Measurements from ENCODE around the gene DSCAML1. TPM values are rescaled to one million over a fixed set of nuclear protein-coding genes. Genes with fewer than 3 reads are reported as not detected.

DSCAML1 gene
- total and polyA plus RNA-seq, 2 experiments from 2014 or later = not detected

- no peaks in the 10 kb centered on the region for H3K9me3 ChIP-seq (ENCODE audit: low read depth)
- H3K4me1 ChIP-seq (ENCODE audit: insufficient read depth) = no peaks in the 10 kb centered on the region
- no peak overlapping the region for H3K27ac ChIP-seq
- H3K4me3 ChIP-seq = no peak overlapping the region
- H2AFZ ChIP-seq = no peak overlapping the region
- no peaks in the 10 kb centered on the region for H4K20me1 ChIP-seq (ENCODE audit: insufficient read depth)
- TF ChIP-seq EZH2phosphoT487 (IDR thresholded peaks at IDR 0.05; ENCODE audit: insufficient read depth, low read depth) = no peak
- WGBS, 2 experiments (ENCODE audit: low coverage in 1 of 2, low lambda C conversion rate in 2 of 2, missing lambda C conversion rate in 2 of 2) = 40 to 49% methylated on average over 8 of the region's 8 CpGs
- H3K79me2 ChIP-seq (ENCODE audit: insufficient read depth) = no peaks in the 10 kb centered on the region
- H3K27me3 ChIP-seq (replicated peaks; ENCODE audit: insufficient read depth) = peaks cover 41% of the 10 kb centered on the region
- H3K9me2 ChIP-seq (ENCODE audit: insufficient read depth) = no peaks in the 10 kb centered on the region
- in situ Hi-C loops (cut with MboI) = loop anchor here (10.0 kb wide), 1 partner anchor 217 kb away; no protein-coding TSS in a partner anchor
- H3F3A ChIP-seq (ENCODE audit: insufficient read depth) = no peaks in the 10 kb centered on the region
- no peak for DNase-seq
- no peak overlapping the region for H3K9ac ChIP-seq
- H3K4me2 ChIP-seq (ENCODE audit: unreplicated experiment) = no peak overlapping the region
- no peaks in the 10 kb centered on the region for H3K36me3 ChIP-seq (ENCODE audit: low read depth)
Observed at GRCh38 chr11:117837791-117838190, 40.8 kb upstream of the DSCAML1 start.

- no peaks in the 10 kb centered on the region for H3K79me2 ChIP-seq (ENCODE audit: insufficient read depth)
- H2AFZ ChIP-seq = no peak overlapping the region
- WGBS, 2 experiments (ENCODE audit: low coverage in 1 of 2, low lambda C conversion rate in 2 of 2, missing lambda C conversion rate in 2 of 2) = 44 to 45% methylated on average over 18 of the region's 18 CpGs
- no peak overlapping the region for H3K27ac ChIP-seq
- peaks cover 41% of the 10 kb centered on the region for H3K27me3 ChIP-seq (replicated peaks; ENCODE audit: insufficient read depth)
- no peaks in the 10 kb centered on the region for H3K9me3 ChIP-seq (ENCODE audit: low read depth)
- H3K9ac ChIP-seq = no peak overlapping the region
- H3K4me3 ChIP-seq = no peak overlapping the region
- H4K20me1 ChIP-seq (ENCODE audit: insufficient read depth) = no peaks in the 10 kb centered on the region
- H3K4me1 ChIP-seq (ENCODE audit: insufficient read depth) = no peaks in the 10 kb centered on the region
- no peaks in the 10 kb centered on the region for H3K36me3 ChIP-seq (ENCODE audit: low read depth)
- DNase-seq = no peak
- TF ChIP-seq EZH2 (IDR thresholded peaks at IDR 0.05; ENCODE audit: insufficient read depth, poor library complexity, severe bottlenecking) = no peak
- no peak for TF ChIP-seq EZH2phosphoT487 (IDR thresholded peaks at IDR 0.05; ENCODE audit: insufficient read depth, low read depth)
- H3F3A ChIP-seq (ENCODE audit: insufficient read depth) = no peaks in the 10 kb centered on the region
- in situ Hi-C loops (cut with MboI) = loop anchor here (10.0 kb wide), 1 partner anchor 218 kb away; no protein-coding TSS in a partner anchor
- H3K4me2 ChIP-seq (ENCODE audit: unreplicated experiment) = no peak overlapping the region
- no peaks in the 10 kb centered on the region for H3K9me2 ChIP-seq (ENCODE audit: insufficient read depth)
Observed at GRCh38 chr11:117837070-117837776, 40.2 kb upstream of the DSCAML1 start.

GRCh38 chr11:117836077-117836960 lies 39.3 kb upstream of the DSCAML1 start:
- Histone ChIP-seq H4K20me1 (ENCODE audit: insufficient read depth) (no peaks in the 10 kb centered on the region), H3K9me3 (ENCODE audit: low read depth) (no peaks in the 10 kb centered on the region), H3K36me3 (ENCODE audit: low read depth) (no peaks in the 10 kb centered on the region), H2AFZ (no peak overlapping the region), H3K79me2 (ENCODE audit: insufficient read depth) (no peaks in the 10 kb centered on the region), H3K4me3 (no peak overlapping the region), H3K27ac (no peak overlapping the region), H3F3A (ENCODE audit: insufficient read depth) (no peaks in the 10 kb centered on the region), H3K4me2 (ENCODE audit: unreplicated experiment) (no peak overlapping the region), H3K9me2 (ENCODE audit: insufficient read depth) (no peaks in the 10 kb centered on the region), H3K9ac (no peak overlapping the region), H3K27me3 (replicated peaks; ENCODE audit: insufficient read depth) (peaks cover 41% of the 10 kb centered on the region), H3K4me1 (ENCODE audit: insufficient read depth) (no peaks in the 10 kb centered on the region)
- WGBS, 2 experiments (ENCODE audit: low coverage in 1 of 2, low lambda C conversion rate in 2 of 2, missing lambda C conversion rate in 2 of 2) = 61 to 72% methylated on average over 14 of the region's 14 CpGs
- in situ Hi-C loops (cut with MboI) = loop anchor here (10.0 kb wide), 1 partner anchor 218 kb away; no protein-coding TSS in a partner anchor
- TF ChIP-seq EZH2 (IDR thresholded peaks at IDR 0.05; ENCODE audit: insufficient read depth, poor library complexity, severe bottlenecking) (no peak), EZH2phosphoT487 (IDR thresholded peaks at IDR 0.05; ENCODE audit: insufficient read depth, low read depth) (no peak)
- DNase-seq = no peak

GRCh38 chr11:117835576-117835975 lies 38.6 kb upstream of the DSCAML1 start:
- H3K79me2 ChIP-seq (ENCODE audit: insufficient read depth) = no peaks in the 10 kb centered on the region
- no peak overlapping the region for H3K27ac ChIP-seq
- in situ Hi-C loops (cut with MboI) = loop anchor here (10.0 kb wide), 1 partner anchor 219 kb away; no protein-coding TSS in a partner anchor
- H3K4me3 ChIP-seq = no peak overlapping the region
- no peak overlapping the region for H3K9ac ChIP-seq
- WGBS, 2 experiments (ENCODE audit: low coverage in 1 of 2, low lambda C conversion rate in 2 of 2, missing lambda C conversion rate in 2 of 2) = 58 to 64% methylated on average over 8 of the region's 8 CpGs
- no peaks in the 10 kb centered on the region for H3F3A ChIP-seq (ENCODE audit: insufficient read depth)
- no peak for DNase-seq
- H4K20me1 ChIP-seq (ENCODE audit: insufficient read depth) = no peaks in the 10 kb centered on the region
- no peaks in the 10 kb centered on the region for H3K9me2 ChIP-seq (ENCODE audit: insufficient read depth)
- H3K4me2 ChIP-seq (ENCODE audit: unreplicated experiment) = no peak overlapping the region
- no peaks in the 10 kb centered on the region for H3K4me1 ChIP-seq (ENCODE audit: insufficient read depth)
- H3K9me3 ChIP-seq (ENCODE audit: low read depth) = no peaks in the 10 kb centered on the region
- H3K36me3 ChIP-seq (ENCODE audit: low read depth) = no peaks in the 10 kb centered on the region
- peaks cover 45% of the 10 kb centered on the region for H3K27me3 ChIP-seq (replicated peaks; ENCODE audit: insufficient read depth)
- no peak overlapping the region for H2AFZ ChIP-seq
- no peak for TF ChIP-seq EZH2 (IDR thresholded peaks at IDR 0.05; ENCODE audit: insufficient read depth, poor library complexity, severe bottlenecking)
- no peak for TF ChIP-seq EZH2phosphoT487 (IDR thresholded peaks at IDR 0.05; ENCODE audit: insufficient read depth, low read depth)
